NT2/D1 (cell line): ENCODE data around the gene KRTDAP.

Source experiments
- DNase-seq: peaks from one replicate; pipeline ENCODE4 v3.0.0-alpha.2; 2011; ENCODE audit warnings: low read depth, low spot score
- H3K27me3 ChIP-seq: 2 replicates; pipeline ENCODE4 v1.6.0; 2011; ENCODE audit warnings: mild to moderate bottlenecking; ENCODE audit not compliant: insufficient read length, insufficient read depth
- H3K36me3 ChIP-seq: 2 replicates; pipeline ENCODE4 v1.6.1; 2011; ENCODE audit warnings: mild to moderate bottlenecking, low read length, mixed read lengths; ENCODE audit not compliant: insufficient read depth, insufficient read length
- H3K4me1 ChIP-seq: 2 replicates; pipeline ENCODE4 v1.5.1; 2011; ENCODE audit not compliant: insufficient read depth, insufficient read length
- H3K4me3 ChIP-seq: 2 replicates; pipeline ENCODE4 v1.5.1; 2011; ENCODE audit warnings: low read depth; ENCODE audit not compliant: insufficient read length
- H3K9ac ChIP-seq: 2 replicates; pipeline ENCODE4 v1.6.0; 2011; ENCODE audit warnings: low read depth; ENCODE audit not compliant: insufficient read length
- H3K9me3 ChIP-seq: 2 replicates; pipeline ENCODE4 v1.5.1; 2011; ENCODE audit warnings: mild to moderate bottlenecking, low read length; ENCODE audit not compliant: insufficient read depth
- SUZ12 ChIP-seq: IDR thresholded peaks from 2 replicates; pipeline ENCODE4 v1.6.1; 2011; ENCODE audit not compliant: insufficient read length, insufficient read depth; ENCODE audit errors: extremely low read depth
- YY1 ChIP-seq: IDR thresholded peaks from 2 replicates; pipeline ENCODE4 v1.6.1; 2011; ENCODE audit not compliant: insufficient read length, insufficient read depth
- ZNF274 ChIP-seq: IDR thresholded peaks from 2 replicates; pipeline ENCODE4 v1.6.1; 2011; ENCODE audit warnings: mild to moderate bottlenecking, low read depth, low read length

The KRTDAP gene

GRCh38 chr19:35458192-35458591 is 32.1 kb downstream of the KRTDAP start:
- TF ChIP-seq SUZ12 = no peak
- TF ChIP-seq ZNF274 = no peak
- TF ChIP-seq YY1 = no peak
- H3K4me1 ChIP-seq = peaks cover 5% of the 10 kb centered on the region
- H3K9ac ChIP-seq = no peak overlapping the region
- H3K36me3 ChIP-seq = no peaks in the 10 kb centered on the region
- H3K9me3 ChIP-seq = no peaks in the 10 kb centered on the region
- H3K4me3 ChIP-seq = no peak overlapping the region
- H3K27me3 ChIP-seq = no peaks in the 10 kb centered on the region
- no peak for DNase-seq

GRCh38 chr19:35457173-35457572 is 33.1 kb downstream of the KRTDAP start:
- no peak for DNase-seq
- Histone ChIP-seq H3K9me3 (no peaks in the 10 kb centered on the region), H3K36me3 (no peaks in the 10 kb centered on the region), H3K4me3 (no peak overlapping the region), H3K27me3 (no peaks in the 10 kb centered on the region), H3K4me1 (peaks cover 5% of the 10 kb centered on the region), H3K9ac (no peak overlapping the region)
- TF ChIP-seq ZNF274 = no peak
- no peak for TF ChIP-seq YY1
- TF ChIP-seq SUZ12 = no peak

- no peak for DNase-seq
- TF ChIP-seq YY1 (no peak), ZNF274 (no peak), SUZ12 (no peak)
- Histone ChIP-seq H3K27me3 (no peaks in the 10 kb centered on the region), H3K4me1 (no peaks in the 10 kb centered on the region), H3K9ac (no peak overlapping the region), H3K4me3 (no peak overlapping the region), H3K9me3 (no peaks in the 10 kb centered on the region), H3K36me3 (no peaks in the 10 kb centered on the region)
These were observed 34.6 kb downstream of the KRTDAP start for GRCh38 chr19:35455616-35456201.

GRCh38 chr19:35454663-35455062 is 35.6 kb downstream of the KRTDAP start:
- Histone ChIP-seq H3K27me3 (no peaks in the 10 kb centered on the region), H3K36me3 (no peaks in the 10 kb centered on the region), H3K4me1 (peaks cover 2% of the 10 kb centered on the region), H3K4me3 (no peak overlapping the region), H3K9ac (no peak overlapping the region), H3K9me3 (no peaks in the 10 kb centered on the region)
- DNase-seq = no peak
- TF ChIP-seq SUZ12 (no peak), ZNF274 (no peak), YY1 (no peak)

- Histone ChIP-seq H3K36me3 (no peaks in the 10 kb centered on the region), H3K27me3 (no peaks in the 10 kb centered on the region), H3K4me1 (peaks cover 3% of the 10 kb centered on the region), H3K9ac (no peak overlapping the region), H3K9me3 (no peaks in the 10 kb centered on the region), H3K4me3 (no peak overlapping the region)
- no peak for DNase-seq
- TF ChIP-seq ZNF274 (no peak), YY1 (no peak), SUZ12 (no peak)
These were observed 38.7 kb downstream of the KRTDAP start for GRCh38 chr19:35451338-35452096.

- no peaks in the 10 kb centered on the region for H3K36me3 ChIP-seq
- H3K9me3 ChIP-seq = no peaks in the 10 kb centered on the region
- no peak for TF ChIP-seq YY1
- TF ChIP-seq ZNF274 = no peak
- TF ChIP-seq SUZ12 = no peak
- no peak overlapping the region for H3K4me3 ChIP-seq
- H3K27me3 ChIP-seq = no peaks in the 10 kb centered on the region
- no peak for DNase-seq
- H3K4me1 ChIP-seq = peaks cover 3% of the 10 kb centered on the region
- H3K9ac ChIP-seq = no peak overlapping the region
These were observed 40.8 kb downstream of the KRTDAP start for GRCh38 chr19:35449359-35450043.
